K562 (cell line): ENCODE results near the gene MOSPD3. TPM values are rescaled to one million over a fixed set of nuclear protein-coding genes. Genes with fewer than 3 reads are reported as not detected.

Experiments used
- AFF4 ChIP-seq: sonication (generic); formaldehyde crosslinking; IDR thresholded peaks from 2 replicates; pipeline ENCODE4 v1.8.0; 2023; ENCODE audit warnings: mild to moderate bottlenecking, missing genetic modification reagents
- ATF1 ChIP-seq, 2 experiments: fragments of 450-650 bp in 1 of 2; IDR thresholded peaks; 2 replicates each; pipeline ENCODE4 v1.6.1; 2016; ENCODE audit warnings: missing compliant biosample characterization in 1 of 2, missing genetic modification characterization in 1 of 2
- ATF6 ChIP-seq: sonication (generic); formaldehyde crosslinking; IDR thresholded peaks from 2 replicates; pipeline ENCODE4 v1.4.0; 2020; ENCODE audit warnings: mild to moderate bottlenecking, missing genetic modification reagents
- CREB3L1 ChIP-seq: fragments of 450-650 bp; IDR thresholded peaks from 2 replicates; pipeline ENCODE4 v1.6.1; 2014; ENCODE audit warnings: low read depth, mild to moderate bottlenecking, moderate library complexity, borderline replicate concordance
- ELF4 ChIP-seq: fragments of 450-650 bp; formaldehyde crosslinking; IDR thresholded peaks from 2 replicates; pipeline ENCODE4 v1.4.0; 2022; ENCODE audit warnings: missing genetic modification characterization
- FOSL1 ChIP-seq: fragments of 200-800 bp; sonication (Bioruptor generic); conservative IDR thresholded peaks from 2 replicates; pipeline ENCODE4 v1.6.1; 2016; ENCODE audit warnings: missing genetic modification characterization, missing compliant biosample characterization
- GABPB1 ChIP-seq: sonication (generic); formaldehyde crosslinking; IDR thresholded peaks from 2 replicates; pipeline ENCODE4 v1.8.0; 2022; ENCODE audit warnings: mild to moderate bottlenecking, missing genetic modification reagents
- MITF ChIP-seq: IDR thresholded peaks from 2 replicates; pipeline ENCODE4 v1.6.1; 2014; ENCODE audit warnings: antibody characterized with exemption
- MNT ChIP-seq, 2 experiments: fragments of 450-650 bp; conservative IDR thresholded peaks; 2 replicates each; pipeline ENCODE4 v1.6.1; 2017; ENCODE audit warnings: mild to moderate bottlenecking in 2 of 2, moderate library complexity in 2 of 2
- MTA3 ChIP-seq: fragments of 450-650 bp; formaldehyde crosslinking; IDR thresholded peaks from 2 replicates; pipeline ENCODE4 v1.6.1; 2017; ENCODE audit warnings: mild to moderate bottlenecking, borderline replicate concordance
- PHF20 ChIP-seq: fragments of 450-650 bp; IDR thresholded peaks from 2 replicates; pipeline ENCODE4 v1.6.1; 2018; ENCODE audit not compliant: partially characterized antibody
- PKNOX1 ChIP-seq: fragments of 450-650 bp; IDR thresholded peaks from 2 replicates; pipeline ENCODE4 v1.6.1; 2016
- POLR2H ChIP-seq: IDR thresholded peaks from 2 replicates; pipeline ENCODE4 v1.6.1; 2016; ENCODE audit warnings: missing genetic modification characterization, low read depth, mild to moderate bottlenecking, control low read depth, missing compliant biosample characterization, moderate library complexity
- ZNF695 ChIP-seq: fragments of 450-650 bp; formaldehyde crosslinking; IDR thresholded peaks from 2 replicates; pipeline ENCODE4 v1.4.0; 2020; ENCODE audit warnings: mild to moderate bottlenecking, moderate library complexity
- polyA plus RNA-seq, 8 experiments: library from polyadenylated mRNA; depleted of rRNA in 4 of 8; stranded (reverse) in 5 of 8; unstranded in 3 of 8; fragments of >200 nt; fragmentation: Nextera tagmentation in 2 of 8; fragmentation: Illumina TruSeq in 1 of 8; extraction: Ambion mirVana in 2 of 8; extraction: Trizol in 1 of 8; gene quantifications; 2 replicates each; pipeline versions ENCODE4 v1.2.1 to v1.2.3, GENCODE V29; 2011 to 2014; ENCODE audit warnings: inconsistent platforms in 1 of 8, missing spikeins in 1 of 8
- total RNA-seq, 7 experiments: library from RNA; depleted of rRNA in 6 of 7; stranded (reverse); fragments of >200 nt in 6 of 7; fragmentation: Illumina TruSeq in 2 of 7; extraction: Trizol in 2 of 7; gene quantifications; 2 replicates each; pipeline versions ENCODE4 v1.2.1 to v1.2.3, GENCODE V29; 2011 to 2021; ENCODE audit warnings: low replicate concordance in 1 of 7

Gene MOSPD3
- total and polyA plus RNA-seq, 9 of the 15 experiments (the other 6 are each of a cell fraction or from before 2014, with no cell fraction given): 1.4 to 32.1 (median 7.3) TPM

- TF ChIP-seq ATF6 (CRISPR knock-in tag) (no peak), ZNF695 (CRISPR knock-in tag) (0 out of 2 replicates have a peak, but pooled peaks have one; percentile 37), ELF4 (CRISPR knock-in tag) (0 out of 2 replicates have a peak, but pooled peaks have one; percentile 47), PHF20 (peak; percentile 58), MNT (conservative IDR thresholded peaks at IDR 0.05) (peak; percentile 82 to 92), ATF1 (CRISPR knock-in tag; IDR thresholded peaks at IDR 0.05) (peak; percentile 67), ATF1 (tag; IDR thresholded peaks at IDR 0.05) (peak; percentile 97), PKNOX1 (peak; percentile 96), MITF (0 out of 2 replicates have a peak, but pooled peaks have one; percentile 37), AFF4 (CRISPR knock-in tag) (0 out of 2 replicates have a peak, but pooled peaks have one; percentile 1), MTA3 (peak; percentile 86; the same call in 1 of the 2 replicates), GABPB1 (CRISPR knock-in tag) (peak; percentile 81), CREB3L1 (peak; percentile 66; the same call in 1 of the 2 replicates), FOSL1 (tag) (peak; percentile 25; the same call in 1 of the 2 replicates), POLR2H (tag) (peak; percentile 86)
Observed at GRCh38 chr7:100611983-100612729, at the start of gene MOSPD3 (continued).
